Cardiac fibroblast (primary cell): ENCODE data around the gene MED22.
A peak's percentile ranks its signal among the peaks of the same experiment; 100 is the strongest.

ENCODE experiments used
- DNase-seq, 2 donors: peaks; one replicate each; pipeline versions ENCODE4 v3.0.0 to v3.0.0-alpha.2; 2010; ENCODE audit warnings: low read depth in 2 of 2
- H3K4me3 ChIP-seq, 2 donors: replicated peaks in 1 of 2; 1 replicate in 1 of 2; 2 replicates in 1 of 2; pipeline ENCODE4 v1.5.1; 2011; ENCODE audit warnings: low read depth in 2 of 2, low read length in 2 of 2, mild to moderate bottlenecking in 2 of 2, moderate library complexity in 1 of 2
- TF ChIP-seq, protein P1 (sequence below): IDR thresholded peaks from one replicate; pipeline ENCODE4 v1.5.1; 2011; ENCODE audit warnings: low read depth, mild to moderate bottlenecking, low read length, inconsistent platforms

MED22 gene

GRCh38 chr9:133362359-133363044 lies 14.6 kb upstream of the MED22 start:
- TF ChIP-seq, protein P1, sequence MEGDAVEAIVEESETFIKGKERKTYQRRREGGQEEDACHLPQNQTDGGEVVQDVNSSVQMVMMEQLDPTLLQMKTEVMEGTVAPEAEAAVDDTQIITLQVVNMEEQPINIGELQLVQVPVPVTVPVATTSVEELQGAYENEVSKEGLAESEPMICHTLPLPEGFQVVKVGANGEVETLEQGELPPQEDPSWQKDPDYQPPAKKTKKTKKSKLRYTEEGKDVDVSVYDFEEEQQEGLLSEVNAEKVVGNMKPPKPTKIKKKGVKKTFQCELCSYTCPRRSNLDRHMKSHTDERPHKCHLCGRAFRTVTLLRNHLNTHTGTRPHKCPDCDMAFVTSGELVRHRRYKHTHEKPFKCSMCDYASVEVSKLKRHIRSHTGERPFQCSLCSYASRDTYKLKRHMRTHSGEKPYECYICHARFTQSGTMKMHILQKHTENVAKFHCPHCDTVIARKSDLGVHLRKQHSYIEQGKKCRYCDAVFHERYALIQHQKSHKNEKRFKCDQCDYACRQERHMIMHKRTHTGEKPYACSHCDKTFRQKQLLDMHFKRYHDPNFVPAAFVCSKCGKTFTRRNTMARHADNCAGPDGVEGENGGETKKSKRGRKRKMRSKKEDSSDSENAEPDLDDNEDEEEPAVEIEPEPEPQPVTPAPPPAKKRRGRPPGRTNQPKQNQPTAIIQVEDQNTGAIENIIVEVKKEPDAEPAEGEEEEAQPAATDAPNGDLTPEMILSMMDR = no peak
- DNase-seq = peak; percentile 34 to 42
- H3K4me3 ChIP-seq = no peak overlapping the region

GRCh38 chr9:133361507-133362092 lies 13.7 kb upstream of the MED22 start:
- DNase-seq = no peak
- TF ChIP-seq, protein P1 = no peak
- no peak overlapping the region for H3K4me3 ChIP-seq

- no peak for DNase-seq
- H3K4me3 ChIP-seq = no peak overlapping the region
- TF ChIP-seq, protein P1 = no peak
These were observed 12.8 kb upstream of the MED22 start for GRCh38 chr9:133360400-133361393.

GRCh38 chr9:133359399-133360175 lies 11.7 kb upstream of the MED22 start:
- H3K4me3 ChIP-seq = no peak overlapping the region
- no peak for DNase-seq
- TF ChIP-seq, protein P1 = peak; percentile 21

DNA sequence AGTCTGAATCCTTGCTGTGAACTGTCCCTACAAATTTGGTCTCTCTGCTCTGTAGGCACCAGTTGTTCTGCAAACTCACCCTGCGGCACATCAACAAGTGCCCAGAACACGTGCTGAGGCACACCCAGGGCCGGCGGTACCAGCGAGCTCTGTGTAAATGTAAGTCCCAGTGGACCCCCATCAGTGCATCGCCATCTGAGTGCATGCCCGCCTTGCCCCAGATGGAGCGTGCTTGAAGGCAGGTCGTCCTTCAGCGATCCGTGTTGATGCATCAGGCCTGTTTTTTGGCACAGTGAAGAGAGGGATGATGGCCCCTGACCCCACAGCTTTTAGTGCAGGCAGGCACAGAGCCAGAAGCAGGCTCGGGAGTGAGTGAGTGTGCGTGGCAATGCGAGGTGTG lies 9.7 kb upstream of the MED22 start:
- H3K4me3 ChIP-seq = no peak overlapping the region
- DNase-seq = no peak
- TF ChIP-seq, protein P1 = no peak

GRCh38 chr9:133356391-133357091 lies 8.6 kb upstream of the MED22 start, which contains the start of the genes SURF1 and SURF2:
Gene SURF1, minus strand, starts transcription at chr9:133356487. Its CDS starts 34 bp downstream, at chr9:133356453.
Gene SURF2, plus strand, starts transcription at chr9:133356550. Its CDS starts 43 bp downstream, at chr9:133356593.
- H3K4me3 ChIP-seq = peak within 1 kb of the TSS; percentile 80 to 86
- TF ChIP-seq, protein P1 = no peak
- peak; percentile 67 to 79 for DNase-seq
